ENCODE data around the gene NGF.

NGF gene

DNA sequence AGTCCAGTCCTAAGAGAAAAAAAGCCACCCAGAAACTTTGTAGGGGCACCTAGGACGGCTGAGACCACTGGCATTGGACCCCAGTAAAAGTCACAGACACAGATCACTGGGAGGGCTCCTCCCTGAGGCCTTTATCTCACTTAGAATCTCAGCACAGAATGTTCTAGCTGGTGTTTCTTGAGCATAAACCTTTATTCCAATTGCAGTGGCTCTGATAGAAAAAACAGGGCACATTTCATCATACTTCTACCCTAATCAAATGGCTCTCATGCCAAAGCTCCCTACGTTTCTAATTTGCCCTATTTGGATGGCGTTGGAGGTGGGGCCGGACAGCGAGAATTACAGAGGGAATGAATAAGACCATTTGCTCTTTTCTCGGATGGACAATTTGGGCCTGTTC, 53.8 kb downstream of the NGF start:
- H3K4me3 ChIP-seq (ENCODE audit: low read depth, low read length): no peak overlapping the region
- TF ChIP-seq, protein P1, sequence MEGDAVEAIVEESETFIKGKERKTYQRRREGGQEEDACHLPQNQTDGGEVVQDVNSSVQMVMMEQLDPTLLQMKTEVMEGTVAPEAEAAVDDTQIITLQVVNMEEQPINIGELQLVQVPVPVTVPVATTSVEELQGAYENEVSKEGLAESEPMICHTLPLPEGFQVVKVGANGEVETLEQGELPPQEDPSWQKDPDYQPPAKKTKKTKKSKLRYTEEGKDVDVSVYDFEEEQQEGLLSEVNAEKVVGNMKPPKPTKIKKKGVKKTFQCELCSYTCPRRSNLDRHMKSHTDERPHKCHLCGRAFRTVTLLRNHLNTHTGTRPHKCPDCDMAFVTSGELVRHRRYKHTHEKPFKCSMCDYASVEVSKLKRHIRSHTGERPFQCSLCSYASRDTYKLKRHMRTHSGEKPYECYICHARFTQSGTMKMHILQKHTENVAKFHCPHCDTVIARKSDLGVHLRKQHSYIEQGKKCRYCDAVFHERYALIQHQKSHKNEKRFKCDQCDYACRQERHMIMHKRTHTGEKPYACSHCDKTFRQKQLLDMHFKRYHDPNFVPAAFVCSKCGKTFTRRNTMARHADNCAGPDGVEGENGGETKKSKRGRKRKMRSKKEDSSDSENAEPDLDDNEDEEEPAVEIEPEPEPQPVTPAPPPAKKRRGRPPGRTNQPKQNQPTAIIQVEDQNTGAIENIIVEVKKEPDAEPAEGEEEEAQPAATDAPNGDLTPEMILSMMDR (IDR thresholded peaks at IDR 0.05; ENCODE audit: control insufficient read depth, extremely low read depth, insufficient read depth): no peak
- no peak for DNase-seq (ENCODE audit: low read depth)

DNA sequence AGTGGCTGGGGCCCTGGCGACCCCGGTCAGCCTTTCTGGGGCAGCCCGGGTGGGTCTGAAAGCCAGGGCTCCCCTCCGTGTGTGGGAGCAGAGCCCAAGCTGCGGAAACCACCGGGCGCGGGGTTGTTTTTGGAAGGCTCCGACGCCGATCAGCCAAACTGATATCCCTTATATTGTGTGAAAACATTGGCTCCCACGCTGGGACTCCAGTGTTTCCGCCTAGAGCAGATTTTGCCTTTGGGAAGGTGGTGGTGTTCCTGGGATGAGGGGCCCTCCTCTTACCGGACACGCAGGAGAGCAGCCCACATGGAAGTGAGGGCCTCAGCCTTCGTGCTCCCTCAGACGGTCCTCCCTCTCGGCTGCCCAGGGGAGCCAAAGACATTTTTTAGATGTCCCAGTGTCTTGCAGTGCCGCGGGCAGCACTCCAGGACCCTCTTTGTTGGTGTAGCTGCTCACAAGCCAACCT, 54.3 kb downstream of the NGF start:
- no peak overlapping the region for H3K4me3 ChIP-seq (ENCODE audit: low read depth, low read length)
- TF ChIP-seq, protein P1 (IDR thresholded peaks at IDR 0.05; ENCODE audit: control insufficient read depth, extremely low read depth, insufficient read depth): no peak
- no peak for DNase-seq (ENCODE audit: low read depth)

DNA sequence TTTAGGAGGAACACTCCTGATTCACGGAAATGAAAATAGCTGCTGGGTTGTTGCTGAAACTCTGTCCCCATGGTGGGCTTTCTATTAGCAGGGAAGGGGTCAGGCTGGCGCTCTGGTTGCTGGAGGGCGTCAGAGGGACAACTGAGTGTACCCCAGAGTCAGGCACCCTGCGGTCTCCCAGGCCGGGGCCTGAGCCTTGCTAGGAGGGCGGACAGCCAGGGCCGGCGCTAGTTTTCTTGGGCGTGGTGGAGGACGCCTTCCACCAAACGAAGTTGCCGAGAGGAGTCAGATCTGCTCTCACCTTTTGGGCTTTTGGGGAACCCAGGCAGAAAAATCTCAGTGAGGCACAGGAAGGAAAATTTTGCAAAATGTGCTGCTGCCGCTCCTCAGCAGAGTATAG, 54.8 kb downstream of the NGF start:
- DNase-seq (ENCODE audit: low read depth): no peak
- TF ChIP-seq, protein P1 (IDR thresholded peaks at IDR 0.05; ENCODE audit: control insufficient read depth, extremely low read depth, insufficient read depth): no peak
- no peak overlapping the region for H3K4me3 ChIP-seq (ENCODE audit: low read depth, low read length)

DNA sequence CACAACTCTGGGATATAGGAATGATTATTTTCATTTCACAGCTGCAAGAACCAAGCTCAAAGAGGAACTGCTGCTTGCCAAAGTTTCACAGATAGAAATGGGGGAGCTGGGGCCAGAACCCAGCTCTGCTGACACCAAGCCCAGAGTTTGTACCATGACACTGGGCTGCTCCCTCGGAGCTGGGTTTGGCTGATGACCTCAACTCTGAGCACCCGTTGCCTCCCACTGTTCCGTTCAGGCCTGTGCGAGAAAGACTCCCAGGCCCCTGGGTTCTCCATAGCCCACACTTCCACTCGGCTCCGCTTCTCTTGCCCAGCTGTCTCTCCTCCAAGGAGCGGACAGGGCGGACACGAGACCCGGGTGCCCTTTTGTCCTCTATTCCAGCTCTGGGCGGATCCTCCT, 55.2 kb downstream of the NGF start:
- no peak for DNase-seq (ENCODE audit: low read depth)

DNA sequence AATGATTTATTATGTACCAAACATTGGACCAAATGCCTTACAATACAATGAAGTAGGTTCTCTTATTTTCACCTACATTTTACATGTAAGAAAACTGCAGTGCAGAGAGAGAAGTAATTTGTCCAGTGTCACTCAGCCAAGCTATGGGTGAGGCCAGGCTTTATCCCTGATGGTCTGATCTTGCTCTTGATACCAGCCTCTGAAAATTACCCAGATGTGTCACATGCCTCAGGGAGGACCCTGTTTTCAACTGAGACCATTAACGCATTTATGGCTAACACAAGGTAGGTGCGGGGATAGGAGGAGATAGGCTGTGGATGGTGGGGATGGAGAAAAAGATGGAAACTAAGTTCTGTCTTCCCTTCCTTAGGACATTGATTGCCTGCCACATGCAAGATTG, 56.9 kb downstream of the NGF start:
- no peak for DNase-seq (ENCODE audit: low read depth)
- TF ChIP-seq, protein P1 (IDR thresholded peaks at IDR 0.05; ENCODE audit: control insufficient read depth, extremely low read depth, insufficient read depth): no peak
- H3K4me3 ChIP-seq (ENCODE audit: low read depth, low read length): no peak overlapping the region

More for the DNA sequence above, 55.2 kb downstream of the NGF start:
- H3K4me3 ChIP-seq (ENCODE audit: low read depth, low read length): no peak overlapping the region
- TF ChIP-seq, protein P1 (IDR thresholded peaks at IDR 0.05; ENCODE audit: control insufficient read depth, extremely low read depth, insufficient read depth): no peak

DNA sequence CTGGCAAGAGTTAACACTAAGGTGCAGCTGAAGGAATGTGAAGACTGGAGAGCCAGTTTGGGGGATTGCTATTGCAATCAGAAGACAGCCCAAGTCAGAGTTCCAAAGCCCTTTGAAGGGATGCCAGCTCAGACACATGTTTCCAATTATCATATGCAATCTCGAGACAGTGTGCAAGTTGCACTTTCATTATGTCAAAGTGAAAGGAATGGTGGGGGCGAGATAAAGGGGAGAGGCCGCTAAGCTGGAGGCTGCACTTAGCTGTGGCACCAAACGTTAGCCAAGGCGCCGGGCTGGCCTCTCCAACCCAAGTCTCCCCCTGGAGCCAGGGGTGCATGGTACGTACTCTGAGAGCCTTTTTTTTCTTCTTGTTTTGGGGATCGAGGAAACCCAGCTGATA, 58.0 kb downstream of the NGF start:
- H3K4me3 ChIP-seq (ENCODE audit: low read depth, low read length): no peak overlapping the region
- no peak for DNase-seq (ENCODE audit: low read depth)
- TF ChIP-seq, protein P1 (IDR thresholded peaks at IDR 0.05; ENCODE audit: control insufficient read depth, extremely low read depth, insufficient read depth): no peak

DNA sequence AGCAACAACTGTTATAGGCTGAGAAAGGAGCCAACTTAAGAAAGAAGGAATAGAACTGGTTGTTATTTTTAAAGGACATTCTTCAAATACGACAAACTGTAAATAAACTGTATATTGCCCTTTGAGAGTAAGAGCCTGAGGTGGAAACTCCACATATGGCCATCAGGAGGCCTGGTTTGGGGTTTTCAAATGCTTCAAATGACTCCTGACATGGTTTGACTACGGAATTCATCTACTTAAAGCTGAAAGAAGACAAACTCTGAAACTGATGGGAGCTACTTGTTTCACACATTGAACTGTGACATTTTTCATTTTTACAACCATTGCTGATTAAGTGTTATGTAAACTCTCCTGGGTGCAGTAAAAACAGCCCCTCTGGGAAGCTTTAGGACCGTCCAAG, 59.8 kb downstream of the NGF start:
- TF ChIP-seq, protein P1 (IDR thresholded peaks at IDR 0.05; ENCODE audit: control insufficient read depth, extremely low read depth, insufficient read depth): no peak
- no peak overlapping the region for H3K4me3 ChIP-seq (ENCODE audit: low read depth, low read length)
- no peak for DNase-seq (ENCODE audit: low read depth)
